HEK293T (cell line): Measurements from ENCODE around the gene TNFRSF21.
"Not testable (repeated sequence)": the region's sequence is repeated elsewhere in the genome, so short reads cannot be mapped to it uniquely, and the experiment has no call there.

ENCODE experiments used
- CTCF ChIA-PET: fragments of 350-600 bp; formaldehyde crosslinking; extraction: SDS; loops from one replicate; lab custom pipeline; 2021; ENCODE audit warnings: antibody characterized with exemption, inconsistent platforms; lab: Yijun Ruan, JAX
- POLR2A ChIA-PET: fragments of 350-600 bp; formaldehyde crosslinking; extraction: SDS; loops from one replicate; lab custom pipeline; 2020; ENCODE audit warnings: antibody characterized with exemption, inconsistent platforms; lab: Yijun Ruan, JAX
- DNase-seq: peaks from one replicate; pipeline ENCODE4 v3.0.0; 2012; ENCODE audit warnings: mixed read lengths; ENCODE audit errors: extremely low spot score
- ARNT ChIP-seq: fragments of 450-650 bp; IDR thresholded peaks from 2 replicates; pipeline ENCODE4 v1.6.1; 2017; ENCODE audit warnings: mild to moderate bottlenecking
- BHLHE40 ChIP-seq: fragments of 450-650 bp; IDR thresholded peaks from 2 replicates; pipeline ENCODE4 v1.6.1; 2016; ENCODE audit warnings: mild to moderate bottlenecking, moderate library complexity, borderline replicate concordance
- CTBP1 ChIP-seq: fragments of 450-650 bp; IDR thresholded peaks from 2 replicates; pipeline ENCODE4 v1.6.1; 2016; ENCODE audit warnings: borderline replicate concordance
- ELF4 ChIP-seq: fragments of 450-650 bp; IDR thresholded peaks from 2 replicates; pipeline ENCODE4 v1.6.1; 2017; ENCODE audit warnings: antibody characterized with exemption
- FOXA1 ChIP-seq: fragments of 450-650 bp; IDR thresholded peaks from 2 replicates; pipeline ENCODE4 v1.6.1; 2016; ENCODE audit warnings: mild to moderate bottlenecking
- FOXK2 ChIP-seq: fragments of 450-650 bp; IDR thresholded peaks from 2 replicates; pipeline ENCODE4 v1.6.1; 2016; ENCODE audit warnings: mild to moderate bottlenecking
- FOXM1 ChIP-seq: fragments of 450-650 bp; IDR thresholded peaks from 2 replicates; pipeline ENCODE4 v1.6.1; 2017; ENCODE audit warnings: mild to moderate bottlenecking, borderline replicate concordance
- HDGF ChIP-seq: fragments of 450-650 bp; IDR thresholded peaks from 2 replicates; pipeline ENCODE4 v1.6.1; 2017; ENCODE audit warnings: antibody characterized with exemption, borderline replicate concordance
- L3MBTL2 ChIP-seq: fragments of 450-650 bp; conservative IDR thresholded peaks from 2 replicates; pipeline ENCODE4 v1.6.1; 2016; ENCODE audit warnings: mild to moderate bottlenecking
- LEF1 ChIP-seq: fragments of 450-650 bp; IDR thresholded peaks from 2 replicates; pipeline ENCODE4 v1.6.1; 2017; ENCODE audit warnings: mild to moderate bottlenecking, borderline replicate concordance
- NFRKB ChIP-seq: fragments of 450-650 bp; IDR thresholded peaks from 2 replicates; pipeline ENCODE4 v1.6.1; 2016; ENCODE audit warnings: mild to moderate bottlenecking, moderate library complexity
- SP1 ChIP-seq: fragments of 450-650 bp; IDR thresholded peaks from 2 replicates; pipeline ENCODE4 v1.6.1; 2017
- SUZ12 ChIP-seq: fragments of 450-650 bp; IDR thresholded peaks from 2 replicates; pipeline ENCODE4 v1.6.1; 2016; ENCODE audit warnings: mild to moderate bottlenecking
- TARDBP ChIP-seq: fragments of 450-650 bp; IDR thresholded peaks from 2 replicates; pipeline ENCODE4 v1.6.1; 2016
- ZNF384 ChIP-seq: fragments of 450-650 bp; IDR thresholded peaks from 2 replicates; pipeline ENCODE4 v1.6.1; 2016
- TF ChIP-seq, protein P1 (sequence below): fragments of 450-650 bp; IDR thresholded peaks from 2 replicates; pipeline ENCODE4 v1.6.1; 2016

Gene TNFRSF21

DNA sequence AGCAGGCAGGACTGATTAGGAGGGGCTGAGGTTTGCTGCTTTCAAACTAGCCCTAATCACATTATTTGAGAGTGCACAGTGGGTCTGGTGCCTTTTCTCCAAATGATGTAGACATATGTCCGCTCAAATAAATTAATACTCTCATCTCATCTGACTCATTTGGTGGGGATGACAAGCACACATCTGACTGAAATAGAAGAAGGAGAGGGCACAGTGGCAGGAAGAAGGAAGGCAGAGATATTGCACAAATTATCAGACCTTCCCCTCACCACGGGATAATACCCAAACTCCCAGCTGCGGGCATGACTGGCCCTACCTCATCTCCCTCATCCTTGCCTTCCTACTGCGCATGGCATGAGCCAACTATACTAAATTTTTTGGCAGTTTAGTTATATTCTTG is 33.9 kb upstream of the TNFRSF21 start:
- ChIA-PET CTCF (no interaction called here), POLR2A (no interaction called here)
- TF ChIP-seq NFRKB, result no peak
- DNase-seq, result no peak

DNA sequence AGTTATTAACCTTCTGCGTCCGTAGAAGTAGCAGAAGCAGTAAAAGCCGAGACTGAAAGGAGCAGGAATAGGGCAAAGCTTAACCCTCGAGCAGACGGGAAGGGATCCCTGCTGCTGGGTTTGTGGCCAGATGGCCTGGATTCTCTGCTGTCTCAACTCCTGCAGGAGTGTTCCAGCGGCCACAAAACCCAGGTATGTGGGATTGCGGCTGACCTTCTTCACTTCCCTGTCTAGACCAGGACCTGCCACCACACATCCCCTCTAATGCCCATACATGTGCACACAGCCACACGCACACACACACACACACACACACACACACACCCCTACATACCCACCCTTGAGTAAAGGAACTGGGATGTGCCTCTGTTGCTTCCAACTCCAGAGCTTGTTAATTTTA is 33.1 kb upstream of the TNFRSF21 start:
- ChIA-PET POLR2A (no interaction called here), CTCF (no interaction called here)
- no peak for DNase-seq
- TF ChIP-seq BHLHE40, result no peak

- ChIA-PET CTCF (no interaction called here), POLR2A (no interaction called here)
- TF ChIP-seq LEF1, result no peak
- no peak for TF ChIP-seq BHLHE40
- TF ChIP-seq ARNT, result no peak
- no peak for TF ChIP-seq HDGF
- TF ChIP-seq NFRKB, result no peak
- TF ChIP-seq TARDBP, result no peak
- TF ChIP-seq, protein P1, sequence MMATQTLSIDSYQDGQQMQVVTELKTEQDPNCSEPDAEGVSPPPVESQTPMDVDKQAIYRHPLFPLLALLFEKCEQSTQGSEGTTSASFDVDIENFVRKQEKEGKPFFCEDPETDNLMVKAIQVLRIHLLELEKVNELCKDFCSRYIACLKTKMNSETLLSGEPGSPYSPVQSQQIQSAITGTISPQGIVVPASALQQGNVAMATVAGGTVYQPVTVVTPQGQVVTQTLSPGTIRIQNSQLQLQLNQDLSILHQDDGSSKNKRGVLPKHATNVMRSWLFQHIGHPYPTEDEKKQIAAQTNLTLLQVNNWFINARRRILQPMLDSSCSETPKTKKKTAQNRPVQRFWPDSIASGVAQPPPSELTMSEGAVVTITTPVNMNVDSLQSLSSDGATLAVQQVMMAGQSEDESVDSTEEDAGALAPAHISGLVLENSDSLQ, result no peak
- TF ChIP-seq SP1, result no peak
- no peak for TF ChIP-seq FOXK2
- no peak for TF ChIP-seq ELF4
- TF ChIP-seq ZNF384, result no peak
- TF ChIP-seq FOXA1, result no peak
- TF ChIP-seq L3MBTL2, result no peak
- no peak for TF ChIP-seq CTBP1
- DNase-seq, result no peak
Observed at GRCh38 chr6:47337519-47337918, 27.8 kb upstream of the TNFRSF21 start.

DNA sequence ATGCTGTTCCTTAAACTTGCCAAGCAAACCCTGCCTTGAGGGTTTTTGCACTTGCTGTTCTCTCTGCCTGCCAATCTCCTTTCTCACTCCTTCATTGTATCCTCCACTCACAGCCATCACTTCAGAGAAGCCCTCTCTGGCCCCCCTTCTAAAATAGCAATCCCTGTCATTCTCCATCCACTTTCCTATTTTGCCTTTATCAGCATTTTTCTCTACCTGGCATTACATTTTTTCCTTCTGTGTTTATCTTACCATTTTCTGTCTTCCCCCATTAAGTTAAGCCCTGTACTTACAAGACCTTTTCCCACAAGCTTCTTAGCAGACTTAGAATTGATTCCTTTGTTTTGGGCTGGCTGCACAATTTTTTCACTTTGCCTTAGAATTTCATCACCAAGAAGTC is 26.6 kb upstream of the TNFRSF21 start:
- TF ChIP-seq, protein P1, result no peak
- no peak for TF ChIP-seq HDGF
- no peak for TF ChIP-seq ARNT
- TF ChIP-seq L3MBTL2, result no peak
- TF ChIP-seq ELF4, result no peak
- no peak for TF ChIP-seq NFRKB
- no peak for TF ChIP-seq LEF1
- TF ChIP-seq FOXK2, result no peak
- no peak for TF ChIP-seq SP1
- no peak for TF ChIP-seq CTBP1
- TF ChIP-seq ZNF384, result no peak
- TF ChIP-seq TARDBP, result no peak
- TF ChIP-seq BHLHE40, result no peak
- no peak for TF ChIP-seq FOXA1
- TF ChIP-seq SUZ12, result no peak
- TF ChIP-seq FOXM1, result no peak
- POLR2A ChIA-PET, result no interaction called here
- CTCF ChIA-PET, result no interaction called here
- no peak for DNase-seq

- TF ChIP-seq NFRKB (no peak), SP1 (no peak), ARNT (no peak), LEF1 (no peak), ELF4 (no peak), L3MBTL2 (no peak), FOXM1 (no peak), HDGF (no peak), TARDBP (no peak), ZNF384 (no peak), CTBP1 (no peak), FOXK2 (no peak), FOXA1 (no peak), SUZ12 (no peak), BHLHE40 (no peak)
- TF ChIP-seq, protein P1, result no peak
- no peak for DNase-seq
- ChIA-PET CTCF (no interaction called here), POLR2A (no interaction called here)
Observed at GRCh38 chr6:47335466-47335865, 25.8 kb upstream of the TNFRSF21 start.

DNA sequence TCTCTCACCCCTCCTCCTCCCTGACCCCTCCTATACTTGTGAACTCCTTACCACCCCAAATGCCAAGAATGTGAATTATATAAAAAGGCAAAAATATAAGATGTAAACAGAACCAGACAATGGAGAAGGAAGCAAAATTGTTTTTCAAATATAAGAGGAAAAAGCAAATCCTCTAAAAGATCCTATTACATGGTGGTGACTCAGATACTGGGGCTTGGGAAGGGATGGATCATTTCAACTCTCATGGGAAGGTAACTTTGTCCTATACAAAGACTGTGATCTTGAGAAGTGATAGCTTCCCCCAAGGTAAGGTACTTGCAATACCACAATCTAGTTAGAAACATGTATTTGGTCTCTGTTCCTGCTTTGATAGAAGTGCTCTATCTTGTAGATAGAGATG is 24.6 kb upstream of the TNFRSF21 start:
- TF ChIP-seq FOXK2, result no peak
- ChIA-PET POLR2A (no interaction called here), CTCF (interaction anchor here (0.6 kb wide), 1 partner anchor 288 kb away, joined by 3 read pairs; no protein-coding TSS in a partner anchor)
- DNase-seq, result no peak

GRCh38 chr6:47328606-47329005 is 18.9 kb upstream of the TNFRSF21 start:
- CTCF ChIA-PET, POLR2A ChIA-PET, DNase-seq: not testable (repeated sequence)

- POLR2A ChIA-PET, CTCF ChIA-PET, DNase-seq: not testable (repeated sequence)
Observed at GRCh38 chr6:47328139-47328538, 18.4 kb upstream of the TNFRSF21 start.
